Measurements from ENCODE around the gene HCN3. TPM values are rescaled to one million over a fixed set of nuclear protein-coding genes. Genes with fewer than 3 reads are reported as not detected.

Gene HCN3
- total and polyA plus RNA-seq, 9 donors = 0.69 to 7.1 (median 2.9) TPM

DNA sequence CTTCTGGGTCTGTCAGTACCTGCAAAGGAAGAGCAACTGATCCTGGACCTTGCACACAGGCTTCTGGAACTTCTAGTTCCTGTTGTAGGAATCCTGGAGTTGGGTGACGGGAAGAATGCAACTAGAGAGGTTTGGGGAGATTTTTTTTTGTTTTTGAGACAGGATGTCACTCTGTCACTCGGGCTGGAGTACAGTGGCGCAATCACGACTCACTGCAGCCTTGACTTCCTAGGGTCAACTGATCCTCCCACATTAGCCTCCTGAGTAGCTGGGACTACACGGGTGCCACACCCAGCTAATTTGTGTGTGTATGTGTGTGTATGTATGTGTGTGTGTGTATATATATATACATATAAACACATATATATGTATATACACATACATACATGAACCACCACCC is 40.8 kb upstream of the HCN3 start:
- peaks cover 11% of the 10 kb centered on the region for H3K4me1 ChIP-seq (ENCODE audit: insufficient read depth)
- no peak overlapping the region for H3K4me3 ChIP-seq
- intact Hi-C loops (cut with DNase I) = no loop called here
- WGBS, 3 donors = 72 to 81% (median 80%) methylated on average over 5 of the region's 5 CpGs
- H3K27ac ChIP-seq = no peak overlapping the region
- DNase-seq = no peak
- H3K36me3 ChIP-seq = no peaks in the 10 kb centered on the region
- H3K27me3 ChIP-seq = no peaks in the 10 kb centered on the region
- no peaks in the 10 kb centered on the region for H3K9me3 ChIP-seq
- TF ChIP-seq EP300 (IDR thresholded peaks at IDR 0.05) (no peak), CTCF (IDR thresholded peaks at IDR 0.05) (no peak), POLR2A (IDR thresholded peaks at IDR 0.05) (no peak)

DNA sequence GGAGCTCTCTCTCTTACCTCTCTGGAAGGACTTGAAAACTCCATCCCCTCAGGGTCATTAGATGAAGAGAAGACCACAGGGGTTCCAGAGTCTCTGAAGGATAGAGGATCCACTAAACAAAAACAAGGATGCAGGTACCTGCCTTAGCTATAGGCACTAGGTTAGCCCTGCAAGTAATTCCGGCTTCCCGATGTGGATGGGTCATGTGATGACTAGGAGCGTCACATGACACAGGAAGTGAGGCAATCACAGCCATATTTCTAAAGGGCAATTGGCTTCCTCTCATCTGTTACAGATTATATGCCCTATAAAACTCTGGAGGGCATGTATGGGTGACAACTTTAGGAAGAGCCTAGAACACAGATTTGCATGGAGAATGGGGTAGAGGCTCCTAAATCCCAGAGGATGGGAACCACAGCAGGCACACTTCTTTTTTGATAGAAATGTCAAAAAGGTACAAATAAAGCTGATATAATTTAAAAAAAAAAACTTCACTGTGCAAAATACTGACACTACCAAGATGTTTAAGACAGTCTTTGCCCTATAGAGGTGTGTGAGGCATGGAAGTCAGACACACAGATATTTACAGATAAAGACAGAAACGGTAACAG is 36.1 kb upstream of the HCN3 start:
- Histone ChIP-seq H3K4me3 (peak overlapping the region; percentile 35), H3K36me3 (no peaks in the 10 kb centered on the region), H3K9me3 (no peaks in the 10 kb centered on the region), H3K27me3 (no peaks in the 10 kb centered on the region), H3K4me1 (ENCODE audit: insufficient read depth) (peaks cover 2% of the 10 kb centered on the region), H3K27ac (no peak overlapping the region)
- intact Hi-C loops (cut with DNase I) = loop anchor here in 1 of 4 donors (5.0 kb wide), 1 partner anchor 34 kb away; the partner anchor contains the start of genes MTX1 and THBS3
- 10 to 11% (median 11%) methylated on average over 4 of the region's 4 CpGs for WGBS, 3 donors
- DNase-seq = peak in 3 of 5 donors; percentile 56 to 76 (median 61)
- TF ChIP-seq CTCF (IDR thresholded peaks at IDR 0.05) (no peak), EP300 (IDR thresholded peaks at IDR 0.05) (no peak), POLR2A (IDR thresholded peaks at IDR 0.05) (no peak)

DNA sequence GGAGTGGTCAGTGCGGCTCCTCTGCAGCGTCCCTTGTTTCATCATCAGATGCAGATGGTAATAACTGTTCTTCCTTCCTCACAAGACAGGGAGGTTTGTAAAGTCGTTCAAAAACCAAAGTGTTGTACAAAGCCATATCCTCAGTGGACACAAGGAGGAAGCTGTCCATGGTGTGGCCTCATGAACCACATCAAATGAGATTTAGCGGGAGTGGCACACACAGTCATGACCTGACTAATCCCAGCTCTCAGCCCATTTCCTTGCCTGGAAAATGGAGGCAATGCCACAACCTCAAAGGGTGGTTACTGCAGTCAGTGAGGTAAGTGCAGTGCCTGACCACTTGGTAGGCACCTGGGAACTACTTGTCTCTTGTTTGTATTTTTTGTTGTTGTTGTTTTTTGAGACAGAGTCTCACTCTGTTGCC is 35.4 kb upstream of the HCN3 start:
- Histone ChIP-seq H3K36me3 (no peaks in the 10 kb centered on the region), H3K9me3 (no peaks in the 10 kb centered on the region), H3K27ac (no peak overlapping the region), H3K4me1 (ENCODE audit: insufficient read depth) (peaks cover 2% of the 10 kb centered on the region), H3K27me3 (no peaks in the 10 kb centered on the region), H3K4me3 (no peak overlapping the region)
- 74 to 76% (median 75%) methylated on average over 4 of the region's 4 CpGs for WGBS, 3 donors
- intact Hi-C loops (cut with DNase I) = loop anchor here in 1 of 4 donors (5.0 kb wide), 1 partner anchor 35 kb away; the partner anchor contains the start of genes MTX1 and THBS3
- TF ChIP-seq POLR2A (IDR thresholded peaks at IDR 0.05) = no peak
- TF ChIP-seq CTCF (IDR thresholded peaks at IDR 0.05) = no peak
- no peak for TF ChIP-seq EP300 (IDR thresholded peaks at IDR 0.05)
- DNase-seq = no peak

DNA sequence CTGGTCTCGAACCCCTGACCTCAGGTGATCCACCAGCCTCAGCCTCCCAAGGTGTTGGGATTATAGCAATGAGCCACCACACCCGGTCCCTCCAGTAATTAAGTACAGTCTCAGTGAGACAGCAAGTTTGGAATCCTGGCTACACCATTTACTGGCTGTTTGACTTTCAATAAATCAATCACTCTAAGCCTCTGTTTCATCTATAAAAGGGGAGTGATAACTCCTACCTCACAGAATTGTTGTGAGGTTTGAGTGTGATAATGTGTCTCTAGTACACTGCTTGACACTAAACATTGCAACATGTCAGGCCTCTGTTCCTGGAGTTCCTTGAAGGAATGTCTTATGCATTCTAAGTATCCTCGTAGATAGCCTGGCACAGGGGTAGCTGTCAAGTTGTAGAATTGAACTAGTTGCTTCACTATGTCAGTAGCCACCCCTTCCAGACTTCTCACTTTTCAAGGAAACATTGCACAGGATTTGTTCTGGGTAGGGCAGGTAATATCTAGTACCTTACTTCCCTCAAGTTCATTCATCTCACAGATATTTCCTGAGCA is 34.4 kb upstream of the HCN3 start:
- H3K4me1 ChIP-seq (ENCODE audit: insufficient read depth) = peaks cover 2% of the 10 kb centered on the region
- 72 to 86% (median 84%) methylated on average over 3 of the region's 3 CpGs for WGBS, 3 donors
- no peaks in the 10 kb centered on the region for H3K36me3 ChIP-seq
- intact Hi-C loops (cut with DNase I) = loop anchor here in 1 of 4 donors (5.0 kb wide), 1 partner anchor 36 kb away; the partner anchor contains the start of genes MTX1 and THBS3
- no peak for DNase-seq
- TF ChIP-seq CTCF (IDR thresholded peaks at IDR 0.05) = no peak
- TF ChIP-seq EP300 (IDR thresholded peaks at IDR 0.05) = no peak
- no peak for TF ChIP-seq POLR2A (IDR thresholded peaks at IDR 0.05)
- no peaks in the 10 kb centered on the region for H3K27me3 ChIP-seq
- H3K9me3 ChIP-seq = no peaks in the 10 kb centered on the region
- peak overlapping the region in 1 of 2 donors; percentile 85 for H3K27ac ChIP-seq
- no peak overlapping the region for H3K4me3 ChIP-seq
